H9 (cell line): Measurements from ENCODE around the gene GPR180. TPM values are rescaled to one million over a fixed set of nuclear protein-coding genes. Genes with fewer than 3 reads are reported as not detected.

Experiments
- DNase-seq: peaks from one replicate; pipeline ENCODE4 v3.0.0-alpha.2; 2017
- H2AFZ ChIP-seq: one replicate; pipeline ENCODE4 v1.6.1; 2013; ENCODE audit warnings: mild to moderate bottlenecking, low read length, control low read depth, moderate library complexity
- H2AK5ac ChIP-seq: 2 replicates; pipeline ENCODE4 v1.6.1; 2013; ENCODE audit warnings: low read length, control low read depth, mixed read lengths; ENCODE audit not compliant: insufficient read length
- H2BK120ac ChIP-seq: one replicate; pipeline ENCODE4 v1.6.1; 2013; ENCODE audit warnings: low read depth, mild to moderate bottlenecking, low read length, control low read depth, inconsistent platforms; ENCODE audit not compliant: poor library complexity, severe bottlenecking
- H2BK12ac ChIP-seq: 2 replicates; pipeline ENCODE4 v1.6.1; 2013; ENCODE audit warnings: low read length, control low read depth, mixed read lengths, low read depth; ENCODE audit not compliant: insufficient read length
- H2BK15ac ChIP-seq: 2 replicates; pipeline ENCODE4 v1.6.1; 2013; ENCODE audit warnings: low read depth, low read length, control low read depth
- H2BK20ac ChIP-seq: one replicate; pipeline ENCODE4 v1.6.1; 2013; ENCODE audit warnings: low read depth, mild to moderate bottlenecking, low read length, control low read depth, inconsistent platforms; ENCODE audit not compliant: poor library complexity, severe bottlenecking
- H2BK5ac ChIP-seq: 2 replicates; pipeline ENCODE4 v1.6.1; 2013; ENCODE audit warnings: low read length, control low read depth, mixed read lengths; ENCODE audit not compliant: insufficient read length
- H3K14ac ChIP-seq: 2 replicates; pipeline ENCODE4 v1.6.1; 2013; ENCODE audit warnings: low read length, control low read depth; ENCODE audit not compliant: insufficient read depth
- H3K18ac ChIP-seq: 2 replicates; pipeline ENCODE4 v1.6.1; 2013; ENCODE audit warnings: low read depth, mild to moderate bottlenecking, mixed read lengths, low read length, control low read depth; ENCODE audit not compliant: insufficient read length
- H3K23ac ChIP-seq: 2 replicates; pipeline ENCODE4 v1.6.1; 2013; ENCODE audit warnings: low read length, control low read depth, mixed read lengths, low read depth; ENCODE audit not compliant: insufficient read length
- H3K23me2 ChIP-seq: 2 replicates; pipeline ENCODE4 v1.6.1; 2013; ENCODE audit warnings: low read depth, mild to moderate bottlenecking, mixed read lengths, low read length, control low read depth; ENCODE audit not compliant: insufficient read length, poor library complexity, severe bottlenecking
- H3K27ac ChIP-seq: 2 replicates; pipeline ENCODE4 v1.5.1; 2013; ENCODE audit warnings: low read length, control low read depth, mixed read lengths, low read depth; ENCODE audit not compliant: insufficient read length
- H3K27me3 ChIP-seq: 2 replicates; pipeline ENCODE4 v1.6.1; 2013; ENCODE audit warnings: low read length, control low read depth, inconsistent platforms; ENCODE audit not compliant: insufficient read depth
- H3K4ac ChIP-seq: 2 replicates; pipeline ENCODE4 v1.6.1; 2013; ENCODE audit warnings: low read depth, mild to moderate bottlenecking, control low read depth, inconsistent platforms, low read length, moderate library complexity
- H3K4me1 ChIP-seq: 2 replicates; pipeline ENCODE4 v1.6.1; 2013; ENCODE audit warnings: low read length, control low read depth, inconsistent platforms; ENCODE audit not compliant: insufficient read depth
- H3K4me2 ChIP-seq: 2 replicates; pipeline ENCODE4 v1.6.1; 2013; ENCODE audit warnings: low read length, control low read depth, mixed read lengths; ENCODE audit not compliant: insufficient read length, insufficient read depth
- H3K56ac ChIP-seq: 2 replicates; pipeline ENCODE4 v1.6.1; 2013; ENCODE audit warnings: low read depth, mild to moderate bottlenecking, mixed read lengths, low read length, control low read depth; ENCODE audit not compliant: insufficient read length
- H3K79me1 ChIP-seq: 2 replicates; pipeline ENCODE4 v1.6.1; 2013; ENCODE audit warnings: low read depth, mild to moderate bottlenecking, moderate library complexity, low read length, control low read depth, inconsistent platforms; ENCODE audit not compliant: insufficient read depth, poor library complexity, severe bottlenecking
- H3K79me2 ChIP-seq: 2 replicates; pipeline ENCODE4 v1.6.1; 2013; ENCODE audit warnings: low read length, control low read depth, inconsistent platforms; ENCODE audit not compliant: insufficient read depth
- H3K9ac ChIP-seq: 2 replicates; pipeline ENCODE4 v1.6.1; 2013; ENCODE audit warnings: low read length, control low read depth, mixed read lengths; ENCODE audit not compliant: insufficient read length; ENCODE audit errors: extremely low read depth
- H3K9me3 ChIP-seq: one replicate; pipeline ENCODE4 v1.6.1; 2013; ENCODE audit warnings: low read depth, low read length, inconsistent platforms; ENCODE audit not compliant: control insufficient read depth
- H3T11ph ChIP-seq: one replicate; pipeline ENCODE4 v1.6.1; 2013; ENCODE audit warnings: mild to moderate bottlenecking, low read length, control low read depth, inconsistent platforms
- H4K20me1 ChIP-seq: one replicate; pipeline ENCODE4 v1.6.1; 2013; ENCODE audit not compliant: control insufficient read depth, insufficient read length, insufficient read depth
- H4K5ac ChIP-seq: 2 replicates; pipeline ENCODE4 v1.6.1; 2013; ENCODE audit warnings: low read depth, mild to moderate bottlenecking, mixed read lengths, low read length, control low read depth; ENCODE audit not compliant: insufficient read length
- H4K8ac ChIP-seq: replicated peaks from 2 replicates; pipeline ENCODE4 v1.6.1; 2013; ENCODE audit warnings: low read length, control low read depth, mixed read lengths, low read depth; ENCODE audit not compliant: insufficient read length
- H4K91ac ChIP-seq: 2 replicates; pipeline ENCODE4 v1.6.1; 2013; ENCODE audit warnings: low read depth, mild to moderate bottlenecking, moderate library complexity, mixed read lengths, low read length, control low read depth; ENCODE audit not compliant: insufficient read length
- H3K27ac Mint-ChIP-seq, 3 experiments: 2 replicates in 2 of 3; 3 replicates in 1 of 3; pipeline ENCODE4 v1.8.0; 2020 to 2021; ENCODE audit warnings: mixed read lengths in 3 of 3, mild to moderate bottlenecking in 1 of 3, moderate library complexity in 1 of 3
- H3K27me3 Mint-ChIP-seq: 2 replicates; pipeline ENCODE4 v1.8.0; 2021; ENCODE audit warnings: low read depth, mild to moderate bottlenecking, moderate library complexity, mixed read lengths
- H3K36me3 Mint-ChIP-seq, 3 experiments: 2 replicates in 2 of 3; 3 replicates in 1 of 3; pipeline ENCODE4 v1.8.0; 2020 to 2021; ENCODE audit warnings: low read depth in 3 of 3, mixed read lengths in 3 of 3; ENCODE audit not compliant: insufficient read depth in 1 of 3
- H3K4me1 Mint-ChIP-seq, 2 experiments: 2 replicates each; pipeline ENCODE4 v1.8.0; 2020; ENCODE audit warnings: mixed read lengths in 2 of 2
- H3K4me3 Mint-ChIP-seq, 2 experiments: 2 replicates in 1 of 2; 3 replicates in 1 of 2; pipeline ENCODE4 v1.8.0; 2020 to 2021; ENCODE audit warnings: mild to moderate bottlenecking in 2 of 2, mixed read lengths in 2 of 2, moderate library complexity in 1 of 2
- H3K9me3 Mint-ChIP-seq, 2 experiments: 2 replicates in 1 of 2; 3 replicates in 1 of 2; pipeline ENCODE4 v1.8.0; 2020; ENCODE audit warnings: mild to moderate bottlenecking in 2 of 2, mixed read lengths in 2 of 2, moderate library complexity in 1 of 2
- WGBS: extraction: QIAGEN DNeasy Blood & Tissue Kit; methylation state at CpG from one replicate; pipeline ENCODE4 v1.1.7; 2013; ENCODE audit warnings: missing lambda C conversion rate, low lambda C conversion rate, mixed read lengths; ENCODE audit not compliant: insufficient read length; ENCODE audit errors: extremely low coverage; 5-methylcytosine and 5-hydroxymethylcytosine counted together
- total RNA-seq: library from RNA; stranded (reverse); gene quantifications from 2 replicates; pipeline ENCODE4 v1.2.1, GENCODE V29; 2021
- TF ChIP-seq, protein P1 (sequence below): fragments of 200-600 bp; sonication (generic); conservative IDR thresholded peaks from 3 replicates; pipeline ENCODE4 v1.8.0; 2021; ENCODE audit warnings: antibody characterized with exemption, mild to moderate bottlenecking

The GPR180 gene
- total RNA-seq, 1 experiment from 2014 or later: 5.1 TPM

- no peak overlapping the region for H2BK15ac ChIP-seq
- no peak overlapping the region for H3K56ac ChIP-seq
- no CpG with 5 or more reads among the region's 2 CpGs for WGBS
- H3K27ac Mint-ChIP-seq: no peak overlapping the region
- H3K14ac ChIP-seq: no peak overlapping the region
- H2BK20ac ChIP-seq: no peak overlapping the region
- peaks cover 16 to 18% of the 10 kb centered on the region in 2 experiments for H3K4me1 Mint-ChIP-seq
- H3K23ac ChIP-seq: no peak overlapping the region
- H3K4me3 Mint-ChIP-seq: no peak overlapping the region
- no peak overlapping the region for H3K9ac ChIP-seq
- H2BK12ac ChIP-seq: no peak overlapping the region
- H3K9me3 ChIP-seq: no peaks in the 10 kb centered on the region
- no peak overlapping the region for H2AFZ ChIP-seq
- no peaks in the 10 kb centered on the region; the same call in 1 of the 2 replicates for H3K4me1 ChIP-seq
- no peak overlapping the region for H4K8ac ChIP-seq
- peaks cover 13% of the 10 kb centered on the region for H3K27me3 Mint-ChIP-seq
- DNase-seq: no peak
- H2AK5ac ChIP-seq: no peak overlapping the region
- H3K27me3 ChIP-seq: 0 out of 2 replicates have a peak, but pooled peaks cover 2% of the 10 kb centered on the region
- H3K18ac ChIP-seq: no peak overlapping the region
- no peak overlapping the region for H3K4ac ChIP-seq
- H3T11ph ChIP-seq: no peak overlapping the region
- H3K9me3 Mint-ChIP-seq: no peaks in the 10 kb centered on the region
- no peak overlapping the region for H4K5ac ChIP-seq
- H2BK5ac ChIP-seq: no peak overlapping the region
- no peaks in the 10 kb centered on the region for H3K36me3 Mint-ChIP-seq
- no peaks in the 10 kb centered on the region for H3K79me1 ChIP-seq
- H3K27ac ChIP-seq: no peak overlapping the region
- no peaks in the 10 kb centered on the region for H3K23me2 ChIP-seq
- H4K91ac ChIP-seq: no peak overlapping the region
- H4K20me1 ChIP-seq: no peaks in the 10 kb centered on the region
- H3K79me2 ChIP-seq: no peaks in the 10 kb centered on the region
- H3K4me2 ChIP-seq: no peak overlapping the region
- TF ChIP-seq, protein P1, sequence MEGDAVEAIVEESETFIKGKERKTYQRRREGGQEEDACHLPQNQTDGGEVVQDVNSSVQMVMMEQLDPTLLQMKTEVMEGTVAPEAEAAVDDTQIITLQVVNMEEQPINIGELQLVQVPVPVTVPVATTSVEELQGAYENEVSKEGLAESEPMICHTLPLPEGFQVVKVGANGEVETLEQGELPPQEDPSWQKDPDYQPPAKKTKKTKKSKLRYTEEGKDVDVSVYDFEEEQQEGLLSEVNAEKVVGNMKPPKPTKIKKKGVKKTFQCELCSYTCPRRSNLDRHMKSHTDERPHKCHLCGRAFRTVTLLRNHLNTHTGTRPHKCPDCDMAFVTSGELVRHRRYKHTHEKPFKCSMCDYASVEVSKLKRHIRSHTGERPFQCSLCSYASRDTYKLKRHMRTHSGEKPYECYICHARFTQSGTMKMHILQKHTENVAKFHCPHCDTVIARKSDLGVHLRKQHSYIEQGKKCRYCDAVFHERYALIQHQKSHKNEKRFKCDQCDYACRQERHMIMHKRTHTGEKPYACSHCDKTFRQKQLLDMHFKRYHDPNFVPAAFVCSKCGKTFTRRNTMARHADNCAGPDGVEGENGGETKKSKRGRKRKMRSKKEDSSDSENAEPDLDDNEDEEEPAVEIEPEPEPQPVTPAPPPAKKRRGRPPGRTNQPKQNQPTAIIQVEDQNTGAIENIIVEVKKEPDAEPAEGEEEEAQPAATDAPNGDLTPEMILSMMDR: no peak
- no peak overlapping the region for H2BK120ac ChIP-seq
Observed at GRCh38 chr13:94682229-94682628, 80.6 kb downstream of the GPR180 start.
